Naive thymus-derived CD8-positive, alpha-beta T cell (primary cell): ENCODE measurements around the gene DHX38. TPM values are rescaled to one million over a fixed set of nuclear protein-coding genes. Genes with fewer than 3 reads are reported as not detected.

Source experiments
- ATAC-seq, 2 donors: fragments of 150-1000 bp; cut with Tn5 transposase in 1 of 2; sonication (Bioruptor Pico), chemical (Tn5 transposase) in 1 of 2; 1 replicate in 1 of 2; 2 replicates in 1 of 2; pipeline ENCODE4 v1.10.0; 2021; ENCODE audit warnings: mild to moderate bottlenecking in 2 of 2, moderate library complexity in 2 of 2
- POLR2A ChIA-PET: fragments of 350-600 bp; sonication (Branson Sonifier 250); formaldehyde crosslinking; loops from one replicate; lab custom pipeline; 2021; ENCODE audit warnings: antibody characterized with exemption; lab: Charles Lee
- DNase-seq, 10 donors: peaks; one replicate each; pipeline versions ENCODE4 v3.0.0 to v3.0.0-alpha.2; 2020 to 2022
- H3K27ac Mint-ChIP-seq, 10 donors: one replicate each; pipeline ENCODE4 v1.8.0; 2020 to 2022; ENCODE audit warnings: mild to moderate bottlenecking in 10 of 10, mixed read lengths in 10 of 10, moderate library complexity in 4 of 10, inconsistent platforms in 1 of 10
- H3K27me3 Mint-ChIP-seq, 5 donors: one replicate each; pipeline ENCODE4 v1.8.0; 2021 to 2022; ENCODE audit warnings: mixed read lengths in 5 of 5
- H3K36me3 Mint-ChIP-seq, 3 donors: one replicate each; pipeline ENCODE4 v1.8.0; 2020 to 2022; ENCODE audit warnings: mixed read lengths in 3 of 3, mild to moderate bottlenecking in 2 of 3, inconsistent platforms in 1 of 3
- H3K4me1 Mint-ChIP-seq, 4 donors: one replicate each; pipeline ENCODE4 v1.8.0; 2021 to 2022; ENCODE audit warnings: mixed read lengths in 4 of 4
- H3K4me3 Mint-ChIP-seq, 10 donors: one replicate each; pipeline ENCODE4 v1.8.0; 2020 to 2022; ENCODE audit warnings: mild to moderate bottlenecking in 10 of 10, mixed read lengths in 10 of 10, moderate library complexity in 6 of 10, inconsistent platforms in 1 of 10
- H3K9me3 Mint-ChIP-seq, 9 donors: one replicate each; pipeline ENCODE4 v1.8.0; 2020 to 2022; ENCODE audit warnings: mixed read lengths in 9 of 9, mild to moderate bottlenecking in 3 of 9, inconsistent platforms in 1 of 9, moderate library complexity in 1 of 9
- polyA plus RNA-seq, 3 donors: library from polyadenylated mRNA; unstranded; fragments of 300-500 nt; fragmentation: Illumina TruSeq; gene quantifications; one replicate each; pipeline ENCODE4 v1.2.3, GENCODE V29; 2021
- total RNA-seq, 8 experiments: library from RNA in 2 of 8; stranded (reverse) in 2 of 8; gene quantifications; one replicate each; pipeline ENCODE4 v1.2.3 and lab custom pipeline; 2021 to 2026

DHX38 gene
- total and polyA plus RNA-seq, 5 experiments from 2014 or later = 16.8 to 120 (median 36.9) TPM

DNA sequence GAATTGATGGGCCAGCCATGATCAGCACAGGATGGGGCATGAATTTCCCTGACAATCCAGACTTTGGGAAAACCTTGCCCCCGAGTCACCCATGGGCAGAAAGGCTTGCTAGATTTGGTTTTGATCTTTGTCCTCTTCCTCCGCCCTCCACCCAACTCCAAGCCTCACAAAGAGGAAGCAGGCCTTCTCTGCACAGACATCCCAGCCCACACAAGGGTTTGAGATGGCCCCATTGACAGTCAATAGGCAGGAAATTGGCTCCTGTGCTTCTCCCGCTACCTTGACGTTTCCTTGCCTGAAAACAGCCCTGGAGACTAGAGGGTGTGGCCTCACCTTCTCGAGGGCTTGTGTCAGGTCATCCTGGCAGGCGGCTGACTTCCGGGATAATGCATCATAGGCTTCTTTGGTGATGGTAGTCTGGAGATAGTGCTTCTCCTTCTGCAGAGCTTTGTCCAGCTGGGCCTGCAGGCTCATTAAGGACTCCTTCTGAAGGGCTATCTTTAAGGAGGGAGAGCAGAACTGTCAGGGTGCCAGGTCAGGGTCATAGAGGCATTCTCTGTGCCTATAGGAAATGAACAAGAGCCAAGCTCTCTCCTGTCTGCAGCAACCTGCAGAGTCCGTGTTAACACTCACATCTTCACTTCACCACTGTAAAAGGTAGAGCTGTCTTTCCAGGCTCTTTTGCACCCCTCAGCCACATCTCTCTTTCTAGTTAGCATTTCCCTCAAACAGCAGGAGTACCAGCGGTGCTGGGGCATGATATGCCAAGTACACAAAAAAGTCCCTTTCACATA lies 32.2 kb downstream of the DHX38 start:
- ATAC-seq (no peak), DNase-seq (no peak)
- Mint-ChIP-seq H3K27ac (no peak overlapping the region), H3K4me1 (peaks cover 0 to 2% (median under 1%) of the 10 kb centered on the region in 4 donors), H3K4me3 (no peak overlapping the region), H3K27me3 (no peaks in the 10 kb centered on the region), H3K36me3 (no peaks in the 10 kb centered on the region), H3K9me3 (no peaks in the 10 kb centered on the region)
- POLR2A ChIA-PET = no interaction called here

DNA sequence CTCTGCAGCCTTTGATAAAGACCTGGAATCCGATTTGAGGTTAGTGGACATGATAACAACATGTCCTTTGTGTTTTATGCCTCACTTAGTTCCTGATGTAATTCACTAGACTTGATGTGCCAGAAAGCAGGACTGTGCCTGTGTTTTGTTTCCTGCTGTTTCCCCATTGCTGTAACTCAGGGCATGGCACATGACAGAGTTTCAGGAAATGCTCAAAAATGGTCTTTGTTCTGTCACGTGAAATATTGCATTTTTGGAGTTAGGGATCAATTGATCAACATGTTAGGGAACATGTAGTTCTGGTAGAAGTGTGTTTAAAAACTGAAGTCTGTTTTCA lies 32.8 kb downstream of the DHX38 start:
- no peak for DNase-seq
- H3K36me3 Mint-ChIP-seq = no peaks in the 10 kb centered on the region
- no peak overlapping the region for H3K4me3 Mint-ChIP-seq
- POLR2A ChIA-PET = no interaction called here
- H3K9me3 Mint-ChIP-seq = no peaks in the 10 kb centered on the region
- no peak for ATAC-seq
- no peak overlapping the region for H3K27ac Mint-ChIP-seq
- peaks cover 0 to 2% (median under 1%) of the 10 kb centered on the region in 4 donors for H3K4me1 Mint-ChIP-seq
- H3K27me3 Mint-ChIP-seq = no peaks in the 10 kb centered on the region

- Mint-ChIP-seq H3K27me3 (no peaks in the 10 kb centered on the region), H3K4me1 (peaks cover 0 to 2% (median under 1%) of the 10 kb centered on the region in 4 donors), H3K36me3 (no peaks in the 10 kb centered on the region), H3K27ac (no peak overlapping the region), H3K9me3 (no peaks in the 10 kb centered on the region), H3K4me3 (no peak overlapping the region)
- ATAC-seq (no peak), DNase-seq (no peak)
- POLR2A ChIA-PET = no interaction called here
Measured at GRCh38 chr16:72128701-72129100, 35.1 kb downstream of the DHX38 start.

DNA sequence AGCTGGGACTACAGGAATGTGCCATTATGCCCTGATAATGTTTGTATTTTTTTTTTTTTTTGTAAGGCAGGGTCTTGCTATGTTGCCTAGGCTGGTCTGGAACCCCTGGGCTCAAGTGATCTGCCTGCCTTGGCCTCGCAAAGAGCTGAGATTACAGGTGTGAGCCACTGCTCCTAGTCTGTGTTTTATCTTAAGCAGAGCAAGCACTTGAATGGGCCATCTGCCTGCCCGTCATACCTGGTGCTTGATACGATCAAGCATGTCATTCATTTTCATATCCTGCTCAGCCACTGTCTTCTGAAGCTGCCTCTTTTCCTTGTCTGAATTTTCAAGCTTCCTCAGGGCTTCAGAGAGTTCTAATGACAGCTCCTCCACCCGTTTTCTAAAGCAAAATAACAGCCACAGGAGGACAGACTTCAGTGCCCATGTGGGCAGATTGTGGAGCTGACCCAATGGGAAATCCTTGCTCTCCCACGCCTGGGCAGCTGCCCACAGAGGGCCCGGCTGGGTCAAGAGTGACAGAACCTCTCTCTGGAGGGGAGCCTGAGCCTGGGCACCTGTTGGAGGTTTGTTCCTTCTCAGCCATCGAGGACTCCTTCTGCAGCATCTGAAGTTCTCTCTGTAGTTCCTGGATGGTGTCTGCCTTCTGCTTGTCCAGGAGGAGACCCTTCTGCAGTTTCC lies 36.5 kb downstream of the DHX38 start:
- no peak for ATAC-seq
- Mint-ChIP-seq H3K4me3 (no peak overlapping the region), H3K4me1 (no peaks in the 10 kb centered on the region), H3K9me3 (no peaks in the 10 kb centered on the region), H3K36me3 (no peaks in the 10 kb centered on the region), H3K27me3 (no peaks in the 10 kb centered on the region), H3K27ac (no peak overlapping the region)
- POLR2A ChIA-PET = interaction anchor here (0.7 kb wide), 1 partner anchor 628 kb away, joined by 3 read pairs; no protein-coding TSS in a partner anchor
- DNase-seq = no peak

DNA sequence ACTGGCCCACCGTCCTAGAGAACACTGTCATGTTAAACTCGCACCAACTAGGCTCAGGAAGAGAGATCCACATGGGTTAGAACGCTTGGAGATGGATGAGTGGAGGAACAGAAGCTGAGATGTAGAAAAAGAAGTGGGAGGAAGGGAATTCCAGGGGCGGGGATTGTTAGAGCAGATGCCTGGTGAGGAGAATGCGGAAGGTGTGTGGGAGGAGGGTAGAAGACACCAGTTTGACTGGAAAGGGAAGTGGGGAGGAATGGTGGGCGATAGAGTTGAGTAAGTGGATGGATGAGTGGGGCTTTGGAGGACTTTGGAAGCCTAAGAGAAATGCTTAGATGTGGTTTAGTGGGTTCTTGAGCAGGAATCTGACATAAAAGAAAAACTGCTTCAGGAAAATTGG lies 37.4 kb downstream of the DHX38 start:
- Mint-ChIP-seq H3K36me3 (no peaks in the 10 kb centered on the region), H3K9me3 (no peaks in the 10 kb centered on the region), H3K4me3 (no peak overlapping the region), H3K27me3 (no peaks in the 10 kb centered on the region), H3K27ac (peak overlapping the region in 1 of 10 donors; percentile 24), H3K4me1 (no peaks in the 10 kb centered on the region)
- ATAC-seq = no peak
- DNase-seq = no peak
- POLR2A ChIA-PET = no interaction called here

DNA sequence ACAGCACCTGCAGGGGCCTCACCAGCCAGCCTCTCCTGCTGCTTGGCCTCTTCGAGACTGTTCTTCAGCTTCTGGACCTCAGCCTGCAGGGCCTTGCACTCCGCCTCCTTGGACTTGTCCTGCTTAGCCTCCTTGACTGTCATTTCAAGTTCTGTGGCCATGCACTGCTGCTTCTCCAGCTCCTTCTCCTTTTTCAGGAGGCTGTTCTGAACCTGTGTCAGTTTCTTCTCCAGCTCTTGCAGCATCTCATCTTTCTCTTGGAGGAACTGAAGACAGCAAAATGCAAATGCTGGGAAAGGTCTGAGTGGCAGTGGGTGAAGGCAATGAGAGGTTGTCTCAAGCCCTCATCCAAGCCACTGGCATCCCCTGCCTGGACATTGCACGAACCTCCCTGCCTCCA lies 39.1 kb downstream of the DHX38 start:
- DNase-seq (no peak), ATAC-seq (no peak)
- POLR2A ChIA-PET = no interaction called here
- peaks cover 0 to 4% (median 0%) of the 10 kb centered on the region in 5 donors for H3K27me3 Mint-ChIP-seq
- H3K4me3 Mint-ChIP-seq = no peak overlapping the region
- no peaks in the 10 kb centered on the region for H3K36me3 Mint-ChIP-seq
- H3K9me3 Mint-ChIP-seq = no peaks in the 10 kb centered on the region
- H3K27ac Mint-ChIP-seq = no peak overlapping the region
- no peaks in the 10 kb centered on the region for H3K4me1 Mint-ChIP-seq

- no peak for ATAC-seq
- Mint-ChIP-seq H3K27ac (no peak overlapping the region), H3K4me1 (no peaks in the 10 kb centered on the region), H3K9me3 (no peaks in the 10 kb centered on the region), H3K36me3 (no peaks in the 10 kb centered on the region), H3K4me3 (no peak overlapping the region), H3K27me3 (peaks cover 0 to 4% (median 0%) of the 10 kb centered on the region in 5 donors)
- no peak for DNase-seq
- POLR2A ChIA-PET = no interaction called here
Measured at GRCh38 chr16:72134507-72134906, 40.9 kb downstream of the DHX38 start.

DNA sequence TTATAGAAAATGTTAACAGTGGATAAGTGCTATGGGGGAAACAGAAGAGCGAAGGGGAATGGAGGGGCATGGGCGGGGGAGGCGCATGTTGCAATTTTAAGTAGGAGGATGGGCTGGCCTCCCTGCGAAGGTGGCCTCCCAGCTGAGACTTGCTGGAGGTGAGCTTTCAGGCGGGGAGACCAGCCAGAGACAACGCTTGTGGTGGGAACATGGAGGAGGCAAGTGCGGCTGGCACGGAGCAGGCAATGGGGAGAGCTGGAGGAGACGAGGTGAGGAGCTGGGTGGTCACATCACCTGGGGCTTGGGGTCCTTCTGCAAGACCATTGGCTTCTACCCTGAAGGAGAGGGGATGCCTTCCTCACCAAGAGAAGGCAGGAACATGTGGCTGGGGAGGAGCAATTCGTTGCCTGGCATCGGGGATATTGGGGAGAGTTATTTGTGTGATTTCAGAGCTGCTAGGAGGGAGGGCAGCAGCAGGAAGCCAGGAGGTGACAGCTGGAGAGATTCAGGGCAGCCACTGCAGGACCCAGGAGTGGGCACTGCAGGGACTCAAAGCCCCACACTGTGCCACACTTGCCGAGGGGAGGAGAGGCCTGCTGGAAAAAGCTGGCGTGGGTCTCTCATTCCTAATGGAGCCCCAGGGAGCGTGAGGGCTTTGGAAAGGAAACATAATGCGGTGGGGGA lies 43.9 kb downstream of the DHX38 start:
- POLR2A ChIA-PET = no interaction called here
- H3K4me3 Mint-ChIP-seq = no peak overlapping the region
- peaks cover 0 to 4% (median 0%) of the 10 kb centered on the region in 3 donors for H3K36me3 Mint-ChIP-seq
- H3K9me3 Mint-ChIP-seq = no peaks in the 10 kb centered on the region
- H3K4me1 Mint-ChIP-seq = no peaks in the 10 kb centered on the region
- no peak overlapping the region for H3K27ac Mint-ChIP-seq
- ATAC-seq (no peak), DNase-seq (no peak)
- peaks cover 0 to 4% (median 0%) of the 10 kb centered on the region in 5 donors for H3K27me3 Mint-ChIP-seq

DNA sequence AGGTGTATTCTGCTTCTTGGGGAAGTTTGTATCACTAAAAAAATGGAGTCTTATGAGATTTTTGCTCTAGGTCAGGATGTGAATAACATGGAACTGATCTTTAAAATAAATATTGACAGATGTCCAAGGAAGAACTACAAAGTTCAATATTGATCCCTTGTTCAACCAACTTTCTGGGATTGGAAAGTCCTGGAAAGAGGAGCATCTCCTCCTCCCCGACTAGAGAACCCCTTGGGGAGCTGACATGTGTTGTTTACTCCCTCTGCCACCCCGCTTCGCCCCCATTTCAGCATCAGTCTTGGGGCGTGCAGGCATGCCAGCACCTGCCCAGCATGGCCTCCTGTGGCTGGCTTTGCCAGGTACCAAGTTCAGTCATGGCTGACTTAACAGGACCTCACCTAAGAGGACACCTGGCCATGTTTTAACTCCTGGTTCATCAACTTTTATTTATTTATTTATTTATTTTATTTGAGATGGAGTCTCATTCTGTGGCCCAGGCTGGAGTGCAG lies 44.5 kb downstream of the DHX38 start:
- no peak for DNase-seq
- peaks cover 0 to 4% (median 0%) of the 10 kb centered on the region in 3 donors for H3K36me3 Mint-ChIP-seq

DNA sequence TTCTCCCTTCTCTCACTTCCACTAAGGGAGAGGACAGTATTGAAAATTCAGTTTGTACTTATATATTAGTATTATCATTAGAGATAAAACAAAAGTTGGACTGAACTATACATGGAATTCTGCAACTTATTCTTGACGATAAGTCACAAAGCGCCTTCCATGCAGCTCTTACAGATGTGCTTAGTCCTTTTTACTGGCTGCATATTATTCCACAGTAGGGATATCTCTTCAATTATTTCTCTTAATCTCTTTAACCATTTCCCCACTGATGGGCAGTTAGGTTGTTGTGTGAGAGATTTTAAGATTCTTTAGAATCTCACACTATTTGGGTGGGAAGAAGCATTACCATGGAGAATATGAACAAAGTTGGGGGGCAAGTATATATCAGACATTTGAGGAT lies 46.3 kb downstream of the DHX38 start:
- Mint-ChIP-seq H3K4me1 (no peaks in the 10 kb centered on the region), H3K27ac (no peak overlapping the region), H3K27me3 (peaks cover 0 to 4% (median 0%) of the 10 kb centered on the region in 5 donors), H3K4me3 (no peak overlapping the region), H3K36me3 (peaks cover 0 to 4% (median 0%) of the 10 kb centered on the region in 3 donors), H3K9me3 (no peaks in the 10 kb centered on the region)
- DNase-seq (no peak), ATAC-seq (no peak)
- POLR2A ChIA-PET = no interaction called here

More for the DNA sequence above, 44.5 kb downstream of the DHX38 start:
- Mint-ChIP-seq H3K27me3 (peaks cover 0 to 4% (median 0%) of the 10 kb centered on the region in 5 donors), H3K27ac (no peak overlapping the region), H3K9me3 (no peaks in the 10 kb centered on the region), H3K4me1 (no peaks in the 10 kb centered on the region), H3K4me3 (no peak overlapping the region)
- no peak for ATAC-seq
- POLR2A ChIA-PET = no interaction called here

- Mint-ChIP-seq H3K27ac (no peak overlapping the region), H3K36me3 (peaks cover 0 to 8% (median 0%) of the 10 kb centered on the region in 3 donors), H3K9me3 (peaks cover 0 to 5% (median under 1%) of the 10 kb centered on the region in 9 donors), H3K27me3 (peaks cover 0 to 3% (median 0%) of the 10 kb centered on the region in 5 donors), H3K4me3 (no peak overlapping the region), H3K4me1 (no peaks in the 10 kb centered on the region)
- POLR2A ChIA-PET = no interaction called here
- no peak for DNase-seq
- no peak for ATAC-seq
Measured at GRCh38 chr16:72142476-72142875, 48.8 kb downstream of the DHX38 start.

DNA sequence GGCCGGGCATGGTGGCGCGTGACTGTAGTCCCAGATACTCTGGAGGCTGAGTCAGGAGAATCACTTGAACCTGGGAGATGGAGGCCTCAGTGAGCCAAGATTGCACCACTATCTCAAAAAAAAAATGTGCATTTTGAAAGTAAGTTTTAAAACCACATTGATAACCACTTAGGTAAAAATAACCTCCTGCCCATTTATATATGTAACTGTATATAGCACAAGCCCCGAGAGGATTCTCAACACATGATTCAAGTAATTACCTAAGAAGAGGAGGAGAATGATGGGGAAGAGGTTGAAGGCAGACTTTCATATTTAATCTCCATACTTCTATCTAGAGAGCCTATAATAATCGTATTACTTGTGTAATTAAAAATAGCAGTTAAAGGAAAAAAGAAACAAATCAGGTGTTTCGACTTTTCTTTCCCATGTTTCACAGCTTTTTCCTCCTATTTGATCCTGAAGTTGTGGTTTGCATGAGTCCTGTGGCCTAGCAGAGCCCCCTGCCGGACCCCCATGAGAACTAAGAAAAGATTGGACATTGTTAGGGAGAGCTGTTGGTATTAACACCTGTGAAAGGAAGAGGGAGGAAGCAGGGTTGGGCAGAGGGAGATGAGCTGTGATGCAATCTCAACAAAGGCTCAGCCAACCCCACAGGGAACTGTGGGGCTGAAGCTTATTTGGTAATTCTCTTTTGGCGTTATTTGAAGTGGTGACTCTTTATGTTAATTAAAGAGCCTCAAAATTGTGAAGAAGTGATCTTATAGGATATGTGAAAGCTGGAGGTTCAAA lies 56.2 kb downstream of the DHX38 start:
- H3K27ac Mint-ChIP-seq = no peak overlapping the region
- peaks cover 0 to 7% (median 1%) of the 10 kb centered on the region in 4 donors for H3K4me1 Mint-ChIP-seq
- no peak overlapping the region for H3K4me3 Mint-ChIP-seq
- H3K9me3 Mint-ChIP-seq = peaks cover 0 to 9% (median 3%) of the 10 kb centered on the region in 9 donors
- POLR2A ChIA-PET = no interaction called here
- H3K27me3 Mint-ChIP-seq = no peaks in the 10 kb centered on the region
- no peak for DNase-seq
- peaks cover 0 to 4% (median 0%) of the 10 kb centered on the region in 3 donors for H3K36me3 Mint-ChIP-seq
- ATAC-seq = no peak
